ENCODE results near the gene ZIC4. TPM values are rescaled to one million over a fixed set of nuclear protein-coding genes. Genes with fewer than 3 reads are reported as not detected.

The ZIC4 gene
- total and polyA plus RNA-seq, 4 donors: 0.06 TPM; not detected in 3

DNA sequence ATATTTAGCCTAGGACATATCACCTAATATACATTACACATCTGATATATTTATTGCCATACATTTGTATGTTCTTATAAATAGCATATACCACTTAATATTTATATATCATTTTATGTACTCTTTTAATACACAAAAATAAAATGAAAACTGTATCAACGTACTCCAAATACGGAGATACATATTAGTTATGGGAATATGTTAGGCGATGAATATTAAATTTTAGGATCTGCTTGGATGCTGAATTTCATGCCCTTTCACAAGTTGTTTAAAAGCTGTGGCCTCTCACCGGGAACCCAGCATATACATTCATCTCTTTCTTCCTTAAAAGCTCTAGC is 50.6 kb downstream of the ZIC4 start:
- H3K9me3 ChIP-seq (ENCODE audit: control insufficient read depth in 4 of 4, low read length in 3 of 4): peaks cover 0 to 4% (median 0%) of the 10 kb centered on the region in 4 donors
- no peak overlapping the region for H3K27ac ChIP-seq (ENCODE audit: low read depth in 1 of 2, low read length in 2 of 2)
- peaks cover 3 to 51% (median 22%) of the 10 kb centered on the region in 4 donors for H3K27me3 ChIP-seq (ENCODE audit: control insufficient read depth in 4 of 4, insufficient read depth in 4 of 4, low read length in 3 of 4)
- TF ChIP-seq HNF4G (IDR thresholded peaks at IDR 0.05) (no peak), CTCF (IDR thresholded peaks at IDR 0.05; ENCODE audit: low read depth, low read length, missing input control) (no peak), TAF1 (conservative IDR thresholded peaks at IDR 0.05) (no peak), EGR1 (IDR thresholded peaks at IDR 0.05; ENCODE audit: low read depth in 2 of 2) (no peak), ZBTB33 (IDR thresholded peaks at IDR 0.05) (no peak), SP1 (IDR thresholded peaks at IDR 0.05) (no peak), JUND (IDR thresholded peaks at IDR 0.05) (no peak), YY1 (IDR thresholded peaks at IDR 0.05) (no peak), HNF4A (conservative IDR thresholded peaks at IDR 0.05) (no peak), NR2F2 (IDR thresholded peaks at IDR 0.05) (no peak), FOXA1 (IDR thresholded peaks at IDR 0.05) (no peak), FOXA2 (IDR thresholded peaks at IDR 0.05) (no peak), RAD21 (IDR thresholded peaks at IDR 0.05) (no peak), GABPA (IDR thresholded peaks at IDR 0.05 in 1 of 2, conservative IDR thresholded peaks at IDR 0.05 in 1 of 2) (no peak), RXRA (IDR thresholded peaks at IDR 0.05) (no peak)
- TF ChIP-seq, protein P1, sequence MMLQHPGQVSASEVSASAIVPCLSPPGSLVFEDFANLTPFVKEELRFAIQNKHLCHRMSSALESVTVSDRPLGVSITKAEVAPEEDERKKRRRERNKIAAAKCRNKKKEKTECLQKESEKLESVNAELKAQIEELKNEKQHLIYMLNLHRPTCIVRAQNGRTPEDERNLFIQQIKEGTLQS (IDR thresholded peaks at IDR 0.05): no peak
- TF ChIP-seq, protein P2, sequence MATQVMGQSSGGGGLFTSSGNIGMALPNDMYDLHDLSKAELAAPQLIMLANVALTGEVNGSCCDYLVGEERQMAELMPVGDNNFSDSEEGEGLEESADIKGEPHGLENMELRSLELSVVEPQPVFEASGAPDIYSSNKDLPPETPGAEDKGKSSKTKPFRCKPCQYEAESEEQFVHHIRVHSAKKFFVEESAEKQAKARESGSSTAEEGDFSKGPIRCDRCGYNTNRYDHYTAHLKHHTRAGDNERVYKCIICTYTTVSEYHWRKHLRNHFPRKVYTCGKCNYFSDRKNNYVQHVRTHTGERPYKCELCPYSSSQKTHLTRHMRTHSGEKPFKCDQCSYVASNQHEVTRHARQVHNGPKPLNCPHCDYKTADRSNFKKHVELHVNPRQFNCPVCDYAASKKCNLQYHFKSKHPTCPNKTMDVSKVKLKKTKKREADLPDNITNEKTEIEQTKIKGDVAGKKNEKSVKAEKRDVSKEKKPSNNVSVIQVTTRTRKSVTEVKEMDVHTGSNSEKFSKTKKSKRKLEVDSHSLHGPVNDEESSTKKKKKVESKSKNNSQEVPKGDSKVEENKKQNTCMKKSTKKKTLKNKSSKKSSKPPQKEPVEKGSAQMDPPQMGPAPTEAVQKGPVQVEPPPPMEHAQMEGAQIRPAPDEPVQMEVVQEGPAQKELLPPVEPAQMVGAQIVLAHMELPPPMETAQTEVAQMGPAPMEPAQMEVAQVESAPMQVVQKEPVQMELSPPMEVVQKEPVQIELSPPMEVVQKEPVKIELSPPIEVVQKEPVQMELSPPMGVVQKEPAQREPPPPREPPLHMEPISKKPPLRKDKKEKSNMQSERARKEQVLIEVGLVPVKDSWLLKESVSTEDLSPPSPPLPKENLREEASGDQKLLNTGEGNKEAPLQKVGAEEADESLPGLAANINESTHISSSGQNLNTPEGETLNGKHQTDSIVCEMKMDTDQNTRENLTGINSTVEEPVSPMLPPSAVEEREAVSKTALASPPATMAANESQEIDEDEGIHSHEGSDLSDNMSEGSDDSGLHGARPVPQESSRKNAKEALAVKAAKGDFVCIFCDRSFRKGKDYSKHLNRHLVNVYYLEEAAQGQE (IDR thresholded peaks at IDR 0.05): no peak
- TF ChIP-seq, protein P3, sequence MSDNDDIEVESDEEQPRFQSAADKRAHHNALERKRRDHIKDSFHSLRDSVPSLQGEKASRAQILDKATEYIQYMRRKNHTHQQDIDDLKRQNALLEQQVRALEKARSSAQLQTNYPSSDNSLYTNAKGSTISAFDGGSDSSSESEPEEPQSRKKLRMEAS (IDR thresholded peaks at IDR 0.05): no peak
- no peak for DNase-seq (ENCODE audit: low spot score)
- H3K4me3 ChIP-seq (ENCODE audit: low read depth in 1 of 3, low read length in 3 of 3): no peak overlapping the region
- no peak overlapping the region for H3K9ac ChIP-seq (ENCODE audit: low read depth in 1 of 2, low read length in 2 of 2)
- no peaks in the 10 kb centered on the region for H3K4me1 ChIP-seq (ENCODE audit: control insufficient read depth in 4 of 4, insufficient read depth in 4 of 4, low read length in 3 of 4)
- 7% methylated on average over 4 of the region's 4 CpGs for WGBS
- H3K36me3 ChIP-seq (ENCODE audit: control insufficient read depth in 4 of 4, insufficient read depth in 3 of 4, low read depth in 1 of 4, low read length in 3 of 4): no peaks in the 10 kb centered on the region
